ENCODE data around the gene PTPN6.
"Not testable (repeated sequence)": the region's sequence is repeated elsewhere in the genome, so short reads cannot be mapped to it uniquely, and the experiment has no call there.

The PTPN6 gene

DNA sequence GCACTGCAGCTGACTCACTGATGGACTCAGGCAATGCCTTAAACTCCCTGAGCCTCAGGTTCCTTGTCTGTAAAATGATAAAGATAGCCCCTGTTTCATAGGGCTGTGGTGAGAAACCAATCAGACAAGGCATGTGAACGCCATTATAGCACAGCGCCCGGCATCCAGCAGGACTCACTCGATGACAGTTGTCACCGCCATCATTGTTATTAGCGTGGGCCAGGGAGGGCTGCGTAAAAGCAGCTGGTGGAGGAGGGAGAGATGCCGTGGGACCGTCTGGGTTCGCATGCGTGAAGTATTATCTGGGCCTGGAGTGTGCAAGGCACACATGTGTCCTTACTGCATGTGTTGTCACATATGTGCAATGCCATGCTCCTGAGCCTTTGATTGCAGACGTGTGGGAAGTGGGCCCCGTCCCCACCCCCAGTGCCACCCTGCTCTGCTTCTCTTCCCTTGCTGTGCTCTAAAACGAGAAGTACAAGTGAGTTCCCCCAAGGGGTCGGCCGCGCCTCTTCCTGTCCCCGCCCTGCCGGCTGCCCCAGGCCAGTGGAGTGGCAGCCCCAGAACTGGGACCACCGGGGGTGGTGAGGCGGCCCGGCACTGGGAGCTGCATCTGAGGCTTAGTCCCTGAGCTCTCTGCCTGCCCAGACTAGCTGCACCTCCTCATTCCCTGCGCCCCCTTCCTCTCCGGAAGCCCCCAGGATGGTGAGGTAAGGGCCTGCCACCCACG is at the start of gene PTPN6:
TSS of gene PTPN6 (plus strand) at position 546 of the 730 bp plus-strand sequence. CDS start at position 703, 157 bp downstream.
- DNase-seq: no peak

DNA sequence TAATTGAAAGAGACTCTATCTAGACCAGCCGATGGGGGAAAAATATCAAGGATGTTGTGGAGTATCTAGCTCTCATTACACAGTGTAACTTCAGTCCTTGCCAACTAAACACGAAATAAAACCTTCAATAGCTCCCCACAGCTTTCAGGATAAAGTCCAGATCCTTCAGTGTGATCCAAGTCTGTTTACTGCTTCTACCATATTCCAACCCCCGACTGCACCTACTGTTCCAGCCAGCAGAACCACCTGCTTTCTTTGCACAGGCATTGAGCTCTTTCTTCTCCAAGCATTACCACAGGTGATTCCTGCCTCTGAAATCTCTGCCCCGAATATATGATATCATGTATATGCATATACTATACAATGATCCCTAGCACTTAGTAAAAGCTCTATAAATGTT is 48.7 kb upstream of the PTPN6 start:
- DNase-seq: no peak

GRCh38 chr12:6903722-6904121 is 47.4 kb upstream of the PTPN6 start:
- no peak for DNase-seq

GRCh38 chr12:6904280-6905276 is 46.6 kb upstream of the PTPN6 start, which contains the start of gene LRRC23:
TSS of gene LRRC23 (plus strand) at chr12:6904822. CDS start at chr12:6905634, 812 bp downstream.
- DNase-seq: peak; percentile 100

- DNase-seq: no peak
Measured at GRCh38 chr12:6905414-6906040, 45.6 kb upstream of the PTPN6 start.

DNA sequence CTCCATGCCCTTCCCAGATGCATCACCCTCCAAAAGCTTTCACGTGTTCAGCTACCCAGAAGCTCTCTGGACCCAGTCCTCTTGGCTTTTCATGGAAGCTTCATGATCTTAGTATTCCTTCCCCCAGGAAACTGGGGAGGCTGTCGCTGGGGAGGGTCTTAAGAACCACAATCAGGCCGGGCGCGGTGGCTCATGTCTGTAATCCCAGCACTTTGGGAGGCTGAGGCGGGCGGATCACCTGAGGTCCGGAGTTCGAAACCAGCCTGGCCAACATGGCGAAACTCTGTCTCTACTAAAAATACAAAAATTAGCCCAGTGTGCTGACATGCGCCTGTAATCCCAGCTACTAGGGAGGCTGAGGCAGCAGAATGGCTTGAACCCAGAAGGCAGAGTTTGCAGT is 43.0 kb upstream of the PTPN6 start:
- DNase-seq: not testable (repeated sequence)

DNA sequence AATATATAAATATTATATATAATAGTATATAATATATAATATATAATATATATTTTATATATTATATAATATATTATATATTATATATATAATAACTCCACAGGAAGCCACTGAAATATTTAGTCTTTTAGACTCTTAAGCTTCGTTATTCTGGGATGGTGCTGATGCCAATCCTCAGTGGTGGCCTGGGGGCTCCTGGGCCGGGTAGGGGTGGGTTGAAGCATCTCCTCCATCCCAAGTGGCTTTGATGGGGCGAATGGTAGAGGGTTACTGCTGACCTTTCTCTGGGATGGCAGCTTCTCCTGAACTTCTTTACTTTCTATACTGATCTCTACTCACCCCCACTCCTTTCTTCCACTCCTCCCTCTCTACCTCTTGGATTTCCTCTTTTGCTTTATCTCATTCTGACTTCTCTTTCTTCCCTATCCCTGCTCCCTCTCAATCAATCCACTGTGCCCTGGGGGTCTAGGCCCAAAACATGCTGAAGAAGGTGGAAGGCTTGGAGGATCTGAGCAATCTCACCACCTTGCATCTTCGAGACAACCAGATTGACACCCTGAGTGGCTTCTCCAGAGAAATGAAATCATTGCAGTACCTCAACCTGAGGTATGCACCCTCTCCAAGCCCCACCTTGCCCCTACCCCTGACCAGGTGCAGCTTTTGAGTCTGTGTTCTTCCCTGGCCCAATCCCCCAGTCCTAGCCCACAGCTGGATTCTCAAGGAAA is 41.6 kb upstream of the PTPN6 start:
- peak; percentile 37 for DNase-seq

GRCh38 chr12:6912164-6912935 is 38.8 kb upstream of the PTPN6 start:
- DNase-seq: peak; percentile 46

GRCh38 chr12:6914246-6914946 is 36.8 kb upstream of the PTPN6 start, which contains the start of gene ENO2:
TSS of gene ENO2 (plus strand) at chr12:6914580. CDS start at chr12:6915833, 1,253 bp downstream.
- peak; percentile 87 for DNase-seq

DNA sequence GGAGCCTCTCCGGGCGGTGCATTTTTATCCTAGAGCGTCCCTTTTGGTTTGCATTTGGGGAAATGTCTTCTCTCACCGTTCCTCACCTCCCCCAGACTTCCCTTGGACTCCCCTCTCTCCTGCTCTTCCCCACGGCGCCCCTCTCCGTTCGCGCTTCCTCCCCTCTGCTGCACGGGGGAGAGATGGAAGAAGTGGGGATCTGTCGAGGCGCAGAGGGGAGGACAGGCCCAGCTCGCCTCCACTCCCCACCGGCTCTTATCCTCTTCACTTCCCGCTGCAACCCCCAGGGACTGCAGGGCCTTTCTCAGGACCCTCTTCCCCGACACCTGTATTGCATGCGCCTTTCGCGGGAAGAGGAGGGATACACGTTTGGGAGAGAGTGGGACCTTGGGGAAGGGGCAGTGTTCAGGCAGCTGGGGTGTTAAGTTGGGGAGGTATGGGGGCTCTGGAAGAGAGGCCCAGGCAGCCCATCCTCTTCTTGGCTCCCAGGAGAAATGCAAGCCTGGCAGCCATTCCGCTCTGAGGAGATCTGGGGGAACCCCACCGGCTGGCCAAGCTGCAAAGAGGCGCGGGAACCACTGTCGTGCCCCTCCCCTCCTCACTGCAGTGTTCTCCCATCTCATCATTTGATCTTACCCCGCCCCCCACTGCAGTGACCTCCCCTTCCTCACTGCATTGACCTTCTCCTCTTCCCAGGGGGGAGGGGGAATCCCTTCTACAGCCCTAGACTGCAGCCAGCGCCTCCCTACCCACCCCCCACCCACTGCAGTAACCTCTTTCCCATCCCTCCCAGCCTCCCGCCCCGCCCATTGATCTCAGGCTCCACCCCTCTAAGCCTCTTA is 36.0 kb upstream of the PTPN6 start:
- peak; percentile 79 for DNase-seq

GRCh38 chr12:6915789-6916285 is 35.3 kb upstream of the PTPN6 start:
- no peak for DNase-seq

DNA sequence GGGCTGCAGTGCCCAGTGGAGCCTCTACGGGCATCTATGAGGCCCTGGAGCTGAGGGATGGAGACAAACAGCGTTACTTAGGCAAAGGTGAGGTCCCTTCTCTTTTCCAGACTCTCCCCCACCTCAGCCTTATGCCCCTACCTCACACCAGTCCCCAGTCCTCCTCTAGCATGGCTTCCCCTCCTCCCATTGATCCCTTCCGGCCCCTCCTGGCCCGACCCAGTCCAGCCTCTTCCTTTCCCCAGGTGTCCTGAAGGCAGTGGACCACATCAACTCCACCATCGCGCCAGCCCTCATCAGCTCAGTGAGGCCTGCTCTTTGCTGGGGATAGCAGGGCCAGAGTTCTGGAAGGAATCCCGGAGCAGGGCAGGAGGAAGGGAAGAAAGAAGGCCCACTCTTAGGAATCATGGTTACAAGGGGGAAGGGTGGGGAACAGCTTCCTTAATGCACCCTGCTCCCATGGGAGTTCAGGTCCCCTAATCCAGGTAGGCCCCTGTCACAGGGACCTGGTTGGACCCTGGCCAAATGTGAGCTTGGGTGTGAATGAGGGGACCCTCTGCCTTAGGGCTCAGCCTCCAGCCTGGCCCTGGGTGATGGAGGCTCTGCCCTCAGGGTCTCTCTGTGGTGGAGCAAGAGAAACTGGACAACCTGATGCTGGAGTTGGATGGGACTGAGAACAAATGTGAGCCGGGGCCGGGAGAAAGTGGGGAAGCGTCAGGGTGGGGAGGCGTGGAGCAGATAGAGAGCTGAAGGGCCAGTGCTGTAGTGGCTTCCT is 34.5 kb upstream of the PTPN6 start:
- DNase-seq: no peak

DNA sequence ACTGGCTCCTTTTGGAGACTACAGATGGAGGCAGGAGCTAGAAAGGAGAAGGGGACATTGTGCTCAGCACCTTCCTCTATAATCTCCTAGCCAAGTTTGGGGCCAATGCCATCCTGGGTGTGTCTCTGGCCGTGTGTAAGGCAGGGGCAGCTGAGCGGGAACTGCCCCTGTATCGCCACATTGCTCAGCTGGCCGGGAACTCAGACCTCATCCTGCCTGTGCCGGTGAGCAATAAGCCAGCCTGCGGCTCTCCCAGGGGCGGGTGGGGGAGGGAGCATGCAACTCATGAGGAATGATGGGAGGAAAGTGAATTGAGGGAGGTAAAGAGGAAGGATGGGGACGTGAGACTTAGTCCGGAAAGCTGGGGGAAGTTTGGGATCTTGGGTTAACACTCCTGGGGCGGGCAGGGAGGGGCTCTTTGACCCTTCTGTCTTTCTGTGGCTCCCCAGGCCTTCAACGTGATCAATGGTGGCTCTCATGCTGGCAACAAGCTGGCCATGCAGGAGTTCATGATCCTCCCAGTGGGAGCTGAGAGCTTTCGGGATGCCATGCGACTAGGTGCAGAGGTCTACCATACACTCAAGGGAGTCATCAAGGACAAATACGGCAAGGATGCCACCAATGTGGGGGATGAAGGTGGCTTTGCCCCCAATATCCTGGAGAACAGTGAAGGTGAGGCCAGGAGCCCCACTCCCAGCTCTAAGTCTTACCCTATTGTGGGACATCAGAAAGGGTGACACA is 33.5 kb upstream of the PTPN6 start:
- no peak for DNase-seq

DNA sequence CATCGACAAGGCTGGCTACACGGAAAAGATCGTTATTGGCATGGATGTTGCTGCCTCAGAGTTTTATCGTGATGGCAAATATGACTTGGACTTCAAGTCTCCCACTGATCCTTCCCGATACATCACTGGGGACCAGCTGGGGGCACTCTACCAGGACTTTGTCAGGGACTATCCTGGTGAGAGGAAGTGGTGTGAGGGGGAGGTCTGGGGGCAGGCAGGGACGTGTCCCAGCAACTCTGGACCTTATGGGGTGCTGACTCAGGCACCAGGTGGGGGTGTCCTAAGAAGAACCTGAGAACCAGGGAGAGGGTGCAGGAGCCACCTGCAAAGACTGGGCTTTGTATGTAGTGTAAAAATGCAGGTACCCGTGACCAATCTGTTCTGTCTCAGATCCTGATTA is 31.6 kb upstream of the PTPN6 start:
- DNase-seq: no peak

- DNase-seq: no peak
Measured at GRCh38 chr12:6921539-6921938, 29.6 kb upstream of the PTPN6 start.

- DNase-seq: no peak
Measured at GRCh38 chr12:6921996-6922946, 28.9 kb upstream of the PTPN6 start.
